Activated naive CD4-positive, alpha-beta T cell treated with anti-CD3 and anti-CD28 coated beads, Interleukin-2, amount 10 ng/mL, durations not matched to agents 5 hours and 36 hours (primary cell): Measurements from ENCODE around the gene IQSEC3. TPM values are rescaled to one million over a fixed set of nuclear protein-coding genes. Genes with fewer than 3 reads are reported as not detected.

ENCODE experiments used
- total RNA-seq, 2 experiments: library from RNA; stranded (reverse); gene quantifications; one replicate each; pipeline ENCODE4 v1.2.3, GENCODE V29; 2021

IQSEC3 gene
- total RNA-seq: 1 to 10 TPM; 1.1 to 1.3 TPM

DNA sequence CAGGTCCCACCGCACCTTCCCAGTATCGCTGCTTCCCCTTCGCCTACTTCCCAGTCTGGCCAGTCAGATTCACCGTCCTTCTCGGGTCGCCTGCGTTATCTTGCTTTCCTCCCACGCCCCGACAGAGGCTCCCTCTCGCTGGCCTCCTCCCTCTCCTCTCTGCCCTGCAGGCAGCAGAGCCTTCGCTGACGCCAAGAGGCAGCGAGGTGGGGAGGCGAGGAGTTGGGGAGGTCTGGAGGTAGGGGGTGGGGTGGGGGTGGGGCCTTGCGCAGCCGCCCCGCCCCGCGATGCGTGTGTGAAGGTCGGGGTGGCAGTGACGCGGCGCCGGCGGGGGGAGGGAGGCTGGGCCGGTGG, at the start of gene IQSEC3:
Gene IQSEC3 (plus strand): TSS at position 340 of the 354 bp plus-strand sequence. CDS start 116 bp downstream, outside the sequence.

DNA sequence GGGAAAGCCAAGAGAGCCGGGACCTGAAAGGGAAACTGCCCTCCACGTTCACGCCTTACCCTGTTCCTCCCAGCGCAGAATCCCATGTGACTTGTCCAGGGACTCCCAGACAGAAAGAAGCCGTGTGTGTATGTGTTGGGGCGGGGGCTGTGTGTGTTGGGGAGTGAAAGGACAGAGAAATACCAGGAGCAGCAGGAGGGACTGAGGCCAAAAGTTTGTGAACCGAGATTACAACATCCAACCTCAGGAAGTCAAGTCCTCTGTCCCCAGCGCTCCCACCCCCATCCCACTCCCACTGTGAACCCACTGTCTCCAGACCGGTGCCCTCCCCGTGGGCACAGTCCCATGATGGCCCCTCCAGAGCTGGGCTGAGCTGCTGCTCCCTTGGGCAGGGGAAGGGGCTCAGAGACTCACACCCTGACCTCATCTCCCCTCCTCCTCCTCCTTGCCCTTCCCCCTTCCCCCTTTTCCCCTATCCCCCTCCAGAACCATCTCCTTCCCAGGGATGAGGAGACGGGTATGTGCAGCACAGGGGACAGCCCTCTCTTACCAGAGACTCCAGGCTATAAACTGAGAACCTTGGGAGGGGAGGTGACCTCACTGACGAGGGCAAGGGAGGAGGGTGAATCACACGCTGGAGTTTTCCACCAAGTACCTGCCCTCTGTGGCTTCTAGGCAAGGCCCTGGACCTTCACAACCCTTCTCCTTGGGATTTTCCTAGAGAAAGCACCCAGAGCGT, 147.6 kb downstream of the IQSEC3 start, which contains the start of gene SLC6A12:
Gene SLC6A12 (minus strand): TSS at position 155 of the 739 bp plus-strand sequence. CDS start 4,171 bp downstream, outside the sequence.

Other genes with a start within 250 kb of the IQSEC3 start
- not detected for gene SLC6A12, start 147.4 kb downstream of the IQSEC3 start, total RNA-seq
- not detected for gene SLC6A13, start 196.1 kb downstream of the IQSEC3 start, total RNA-seq